Measurements from ENCODE around the gene ANKRD13D.

DNA sequence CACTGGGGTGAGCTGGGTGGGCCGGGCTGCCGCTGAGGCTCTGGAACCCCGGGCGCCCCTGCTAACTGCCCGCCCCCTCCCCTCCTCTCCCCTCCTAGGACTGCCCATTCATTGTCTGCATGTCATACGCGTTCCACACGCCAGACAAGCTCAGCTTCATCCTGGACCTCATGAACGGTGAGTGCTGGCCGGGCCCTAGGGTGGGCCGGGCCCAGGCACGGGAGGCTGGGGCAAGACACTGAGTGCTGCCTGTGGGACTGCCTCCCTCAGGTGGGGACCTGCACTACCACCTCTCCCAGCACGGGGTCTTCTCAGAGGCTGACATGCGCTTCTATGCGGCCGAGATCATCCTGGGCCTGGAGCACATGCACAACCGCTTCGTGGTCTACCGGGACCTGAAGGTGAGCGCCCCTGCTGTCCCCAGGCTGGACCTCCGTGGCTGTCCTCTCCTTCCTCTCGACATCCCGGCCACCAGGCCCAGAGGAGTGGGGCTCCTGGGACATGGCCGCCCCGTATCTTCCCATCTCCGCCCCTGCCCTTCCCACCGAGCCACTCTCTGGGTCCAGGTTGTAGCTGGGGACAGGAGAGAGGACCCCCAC lies 7.5 kb upstream of the ANKRD13D start:
- TF ChIP-seq, protein P1, sequence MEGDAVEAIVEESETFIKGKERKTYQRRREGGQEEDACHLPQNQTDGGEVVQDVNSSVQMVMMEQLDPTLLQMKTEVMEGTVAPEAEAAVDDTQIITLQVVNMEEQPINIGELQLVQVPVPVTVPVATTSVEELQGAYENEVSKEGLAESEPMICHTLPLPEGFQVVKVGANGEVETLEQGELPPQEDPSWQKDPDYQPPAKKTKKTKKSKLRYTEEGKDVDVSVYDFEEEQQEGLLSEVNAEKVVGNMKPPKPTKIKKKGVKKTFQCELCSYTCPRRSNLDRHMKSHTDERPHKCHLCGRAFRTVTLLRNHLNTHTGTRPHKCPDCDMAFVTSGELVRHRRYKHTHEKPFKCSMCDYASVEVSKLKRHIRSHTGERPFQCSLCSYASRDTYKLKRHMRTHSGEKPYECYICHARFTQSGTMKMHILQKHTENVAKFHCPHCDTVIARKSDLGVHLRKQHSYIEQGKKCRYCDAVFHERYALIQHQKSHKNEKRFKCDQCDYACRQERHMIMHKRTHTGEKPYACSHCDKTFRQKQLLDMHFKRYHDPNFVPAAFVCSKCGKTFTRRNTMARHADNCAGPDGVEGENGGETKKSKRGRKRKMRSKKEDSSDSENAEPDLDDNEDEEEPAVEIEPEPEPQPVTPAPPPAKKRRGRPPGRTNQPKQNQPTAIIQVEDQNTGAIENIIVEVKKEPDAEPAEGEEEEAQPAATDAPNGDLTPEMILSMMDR (conservative IDR thresholded peaks at IDR 0.05; ENCODE audit: low read depth in 2 of 2) = 0 out of 4 replicates have a peak, but pooled peaks of 1 of the 2 experiments have one; percentile 4
- no peak for TF ChIP-seq POLR2AphosphoS5 (IDR thresholded peaks at IDR 0.05; ENCODE audit: low read depth)
- TF ChIP-seq EZH2 (IDR thresholded peaks at IDR 0.05; ENCODE audit: low read depth, unreplicated experiment) = no peak
